ENCODE data around the gene CCDC142. TPM values are rescaled to one million over a fixed set of nuclear protein-coding genes. Genes with fewer than 3 reads are reported as not detected.
A peak's percentile ranks its signal among the peaks of the same experiment; 100 is the strongest.

CCDC142 gene
- polyA plus RNA-seq, 1 of the 3 experiments (the other 2 are of a cell fraction), result 8.7 TPM

DNA sequence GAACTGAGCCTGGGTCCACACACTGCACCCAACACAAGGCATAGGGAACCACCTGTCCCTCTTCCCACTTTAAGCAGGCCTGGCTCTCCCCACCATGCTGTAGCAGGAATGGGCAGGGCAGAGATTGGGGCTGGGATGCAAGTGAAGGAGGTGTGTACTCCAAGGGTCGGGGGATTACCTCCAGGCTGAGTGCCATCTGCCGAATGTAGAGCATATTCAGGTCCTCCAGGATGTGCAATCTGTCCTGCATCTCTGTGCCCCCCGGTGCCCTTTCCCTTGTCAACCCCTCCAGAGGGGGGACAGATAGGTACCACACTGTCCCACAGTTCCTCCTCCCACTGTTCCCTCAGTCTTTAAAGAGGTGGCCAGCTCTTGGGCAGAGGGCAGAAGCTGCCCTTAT, 43.4 kb downstream of the CCDC142 start (continued):
- TF ChIP-seq, protein P1, sequence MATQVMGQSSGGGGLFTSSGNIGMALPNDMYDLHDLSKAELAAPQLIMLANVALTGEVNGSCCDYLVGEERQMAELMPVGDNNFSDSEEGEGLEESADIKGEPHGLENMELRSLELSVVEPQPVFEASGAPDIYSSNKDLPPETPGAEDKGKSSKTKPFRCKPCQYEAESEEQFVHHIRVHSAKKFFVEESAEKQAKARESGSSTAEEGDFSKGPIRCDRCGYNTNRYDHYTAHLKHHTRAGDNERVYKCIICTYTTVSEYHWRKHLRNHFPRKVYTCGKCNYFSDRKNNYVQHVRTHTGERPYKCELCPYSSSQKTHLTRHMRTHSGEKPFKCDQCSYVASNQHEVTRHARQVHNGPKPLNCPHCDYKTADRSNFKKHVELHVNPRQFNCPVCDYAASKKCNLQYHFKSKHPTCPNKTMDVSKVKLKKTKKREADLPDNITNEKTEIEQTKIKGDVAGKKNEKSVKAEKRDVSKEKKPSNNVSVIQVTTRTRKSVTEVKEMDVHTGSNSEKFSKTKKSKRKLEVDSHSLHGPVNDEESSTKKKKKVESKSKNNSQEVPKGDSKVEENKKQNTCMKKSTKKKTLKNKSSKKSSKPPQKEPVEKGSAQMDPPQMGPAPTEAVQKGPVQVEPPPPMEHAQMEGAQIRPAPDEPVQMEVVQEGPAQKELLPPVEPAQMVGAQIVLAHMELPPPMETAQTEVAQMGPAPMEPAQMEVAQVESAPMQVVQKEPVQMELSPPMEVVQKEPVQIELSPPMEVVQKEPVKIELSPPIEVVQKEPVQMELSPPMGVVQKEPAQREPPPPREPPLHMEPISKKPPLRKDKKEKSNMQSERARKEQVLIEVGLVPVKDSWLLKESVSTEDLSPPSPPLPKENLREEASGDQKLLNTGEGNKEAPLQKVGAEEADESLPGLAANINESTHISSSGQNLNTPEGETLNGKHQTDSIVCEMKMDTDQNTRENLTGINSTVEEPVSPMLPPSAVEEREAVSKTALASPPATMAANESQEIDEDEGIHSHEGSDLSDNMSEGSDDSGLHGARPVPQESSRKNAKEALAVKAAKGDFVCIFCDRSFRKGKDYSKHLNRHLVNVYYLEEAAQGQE (IDR thresholded peaks at IDR 0.05; ENCODE audit: low read depth, low read length), result no peak
- TF ChIP-seq FOSL2 (IDR thresholded peaks at IDR 0.05; ENCODE audit: borderline replicate concordance, low read depth), result no peak
- TF ChIP-seq TCF12 (IDR thresholded peaks at IDR 0.05), result no peak
- TF ChIP-seq, protein P2, sequence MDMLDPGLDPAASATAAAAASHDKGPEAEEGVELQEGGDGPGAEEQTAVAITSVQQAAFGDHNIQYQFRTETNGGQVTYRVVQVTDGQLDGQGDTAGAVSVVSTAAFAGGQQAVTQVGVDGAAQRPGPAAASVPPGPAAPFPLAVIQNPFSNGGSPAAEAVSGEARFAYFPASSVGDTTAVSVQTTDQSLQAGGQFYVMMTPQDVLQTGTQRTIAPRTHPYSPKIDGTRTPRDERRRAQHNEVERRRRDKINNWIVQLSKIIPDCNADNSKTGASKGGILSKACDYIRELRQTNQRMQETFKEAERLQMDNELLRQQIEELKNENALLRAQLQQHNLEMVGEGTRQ (IDR thresholded peaks at IDR 0.05; ENCODE audit: borderline replicate concordance, low read depth, low read length), result no peak

DNA sequence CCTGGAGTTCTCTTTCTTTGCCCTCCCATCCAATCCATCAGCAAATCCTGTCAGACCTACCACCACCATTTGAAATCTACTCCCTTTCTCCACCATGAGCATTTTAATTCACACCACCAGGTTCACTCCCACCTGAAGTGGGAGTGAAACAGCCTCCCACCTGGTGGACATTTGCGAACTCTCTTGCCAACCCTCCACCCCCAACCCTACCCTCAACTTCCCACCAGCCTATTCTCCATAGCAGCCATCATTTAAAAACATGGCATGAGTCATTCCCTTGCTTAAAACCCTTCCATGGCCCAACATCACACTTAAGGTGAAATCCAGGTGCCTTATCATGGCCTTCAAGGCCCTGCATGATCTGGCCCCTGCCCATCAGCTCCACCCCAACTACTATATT, 44.5 kb downstream of the CCDC142 start:
- Histone ChIP-seq H3K9me3 (no peaks in the 10 kb centered on the region), H3K9me2 (no peaks in the 10 kb centered on the region), H3F3A (replicated peaks; ENCODE audit: insufficient read depth) (no peaks in the 10 kb centered on the region), H3K4me3 (ENCODE audit: low read depth in 2 of 2, low read length in 1 of 2) (peak overlapping the region in 1 of 2 experiments; percentile 73; a peak in 1 of 4 replicates), H3K9ac (no peak overlapping the region), H3K36me3 (replicated peaks in 1 of 2; ENCODE audit: control insufficient read depth in 1 of 2, insufficient read depth in 2 of 2, low read length in 1 of 2) (no peaks in the 10 kb centered on the region), H4K20me1 (ENCODE audit: insufficient read depth) (no peaks in the 10 kb centered on the region), H3K4me2 (peak overlapping the region; percentile 97), H3K27ac (ENCODE audit: low read depth in 2 of 2, low read length in 1 of 2) (no peak overlapping the region), H3K27me3 (ENCODE audit: insufficient read depth) (no peaks in the 10 kb centered on the region), H3K4me1 (ENCODE audit: control insufficient read depth in 1 of 2, insufficient read depth in 2 of 2, low read depth in 1 of 2, low read length in 1 of 2) (peaks cover 16 to 27% of the 10 kb centered on the region in 2 experiments; a peak in 3 of 4 replicates), H2AFZ (ENCODE audit: low read depth) (no peak overlapping the region), H3K79me2 (ENCODE audit: insufficient read depth) (peaks cover 34% of the 10 kb centered on the region)
- no peak for TF ChIP-seq CHD2 (IDR thresholded peaks at IDR 0.05; ENCODE audit: low read length, partially characterized antibody)
- no peak for TF ChIP-seq ELF1 (IDR thresholded peaks at IDR 0.05)
- TF ChIP-seq TEAD4 (IDR thresholded peaks at IDR 0.05; ENCODE audit: borderline replicate concordance, insufficient read depth), result no peak
- ChIA-PET POLR2A (interaction anchor here (1.1 to 3.0 kb wide), 3 partner anchors 17 to 228 kb away, joined by 3 to 25 read pairs (median 3); partner anchors contain the start of genes C2orf81, WBP1 and WDR54), CTCF (interaction anchor here (1.1 to 1.7 kb wide), 4 partner anchors 9 to 103 kb away, joined by 3 to 6 read pairs (median 3); partner anchors contain the start of genes C2orf81 and WDR54)
- no peak for DNase-seq
- WGBS (ENCODE audit: low lambda C conversion rate), result 100% methylated on average over 1 of the region's 1 CpG

DNA sequence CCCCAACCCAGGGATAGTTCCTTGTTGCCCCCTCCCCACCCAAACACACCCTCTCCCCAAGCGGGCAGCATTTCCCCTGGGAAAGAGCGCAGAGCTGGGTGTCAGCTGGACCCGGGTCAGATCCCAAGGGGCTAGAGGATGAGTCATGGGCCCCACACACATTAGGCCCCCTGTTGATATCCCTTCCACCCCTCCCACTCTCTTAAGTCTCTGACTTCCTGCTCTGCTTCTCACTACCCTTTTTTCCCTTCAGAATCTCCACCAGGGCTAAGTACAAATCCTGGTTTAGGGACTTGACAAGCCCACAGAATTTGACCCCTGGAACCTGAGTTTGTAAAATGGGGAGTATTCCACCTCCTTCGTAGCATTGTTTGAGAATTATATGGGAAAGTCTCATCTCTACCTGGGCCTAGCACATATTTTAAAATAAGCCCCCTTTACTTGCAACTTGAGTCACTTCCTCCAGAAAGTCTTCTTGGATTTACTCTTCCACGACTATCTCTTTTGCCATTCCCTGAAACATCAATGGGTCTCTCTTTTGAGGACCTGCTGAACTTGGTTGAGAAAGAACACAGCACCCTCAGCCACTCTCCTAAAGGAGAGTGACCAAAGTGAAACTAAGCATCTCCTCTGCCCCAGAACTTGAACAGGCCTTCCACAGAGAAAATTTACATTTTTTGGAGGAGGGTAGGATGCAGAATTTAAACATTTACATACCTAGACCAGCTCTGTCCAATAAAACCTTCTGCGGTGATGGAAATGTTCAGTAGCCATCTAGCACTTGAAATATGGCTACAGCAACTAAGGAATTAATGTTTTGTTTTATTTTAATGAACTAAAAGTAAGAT, 45.7 kb downstream of the CCDC142 start:
- no peaks in the 10 kb centered on the region for H4K20me1 ChIP-seq (ENCODE audit: insufficient read depth)
- no peaks in the 10 kb centered on the region for H3K27me3 ChIP-seq (ENCODE audit: insufficient read depth)
- peaks cover 16 to 27% of the 10 kb centered on the region in 2 experiments; a peak in 3 of 4 replicates for H3K4me1 ChIP-seq (ENCODE audit: control insufficient read depth in 1 of 2, insufficient read depth in 2 of 2, low read depth in 1 of 2, low read length in 1 of 2)
- H3K79me2 ChIP-seq (ENCODE audit: insufficient read depth), result peaks cover 34% of the 10 kb centered on the region
- no peak overlapping the region for H3K4me3 ChIP-seq (ENCODE audit: low read depth in 2 of 2, low read length in 1 of 2)
- no peak overlapping the region for H3K27ac ChIP-seq (ENCODE audit: low read depth in 2 of 2, low read length in 1 of 2)
- ChIA-PET CTCF (no interaction called here), POLR2A (no interaction called here)
- peak overlapping the region; percentile 97; the same call in 1 of the 2 replicates for H3K4me2 ChIP-seq
- DNase-seq, result no peak
- no peak overlapping the region for H2AFZ ChIP-seq (ENCODE audit: low read depth)
- H3K9me2 ChIP-seq, result no peaks in the 10 kb centered on the region
- peaks cover 0 to 4% of the 10 kb centered on the region in 2 experiments for H3K36me3 ChIP-seq (replicated peaks in 1 of 2; ENCODE audit: control insufficient read depth in 1 of 2, insufficient read depth in 2 of 2, low read length in 1 of 2)
- H3K9ac ChIP-seq, result no peak overlapping the region
- H3K9me3 ChIP-seq, result no peaks in the 10 kb centered on the region
- no peak for TF ChIP-seq EP300 (IDR thresholded peaks at IDR 0.05; ENCODE audit: borderline replicate concordance in 1 of 2, low read depth in 1 of 2, low read length in 1 of 2)
- TF ChIP-seq, protein P3, sequence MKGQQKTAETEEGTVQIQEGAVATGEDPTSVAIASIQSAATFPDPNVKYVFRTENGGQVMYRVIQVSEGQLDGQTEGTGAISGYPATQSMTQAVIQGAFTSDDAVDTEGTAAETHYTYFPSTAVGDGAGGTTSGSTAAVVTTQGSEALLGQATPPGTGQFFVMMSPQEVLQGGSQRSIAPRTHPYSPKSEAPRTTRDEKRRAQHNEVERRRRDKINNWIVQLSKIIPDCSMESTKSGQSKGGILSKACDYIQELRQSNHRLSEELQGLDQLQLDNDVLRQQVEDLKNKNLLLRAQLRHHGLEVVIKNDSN (IDR thresholded peaks at IDR 0.05; ENCODE audit: borderline replicate concordance, low read depth), result no peak
- no peak for TF ChIP-seq RXRA (IDR thresholded peaks at IDR 0.05; ENCODE audit: borderline replicate concordance, low read depth)
- TF ChIP-seq FOSL2 (IDR thresholded peaks at IDR 0.05; ENCODE audit: borderline replicate concordance, low read depth), result no peak
- H3F3A ChIP-seq (replicated peaks; ENCODE audit: insufficient read depth), result no peaks in the 10 kb centered on the region
- WGBS (ENCODE audit: low lambda C conversion rate), result 92% methylated on average over 6 of the region's 6 CpGs

Data from SK-N-SH (cell line).